ENCODE results near the gene CCNF. TPM values are rescaled to one million over a fixed set of nuclear protein-coding genes. Genes with fewer than 3 reads are reported as not detected.

CCNF gene
- total and polyA plus RNA-seq, 2 of the 4 experiments (the other 2 are of a cell fraction): 8.2 to 20.1 TPM

DNA sequence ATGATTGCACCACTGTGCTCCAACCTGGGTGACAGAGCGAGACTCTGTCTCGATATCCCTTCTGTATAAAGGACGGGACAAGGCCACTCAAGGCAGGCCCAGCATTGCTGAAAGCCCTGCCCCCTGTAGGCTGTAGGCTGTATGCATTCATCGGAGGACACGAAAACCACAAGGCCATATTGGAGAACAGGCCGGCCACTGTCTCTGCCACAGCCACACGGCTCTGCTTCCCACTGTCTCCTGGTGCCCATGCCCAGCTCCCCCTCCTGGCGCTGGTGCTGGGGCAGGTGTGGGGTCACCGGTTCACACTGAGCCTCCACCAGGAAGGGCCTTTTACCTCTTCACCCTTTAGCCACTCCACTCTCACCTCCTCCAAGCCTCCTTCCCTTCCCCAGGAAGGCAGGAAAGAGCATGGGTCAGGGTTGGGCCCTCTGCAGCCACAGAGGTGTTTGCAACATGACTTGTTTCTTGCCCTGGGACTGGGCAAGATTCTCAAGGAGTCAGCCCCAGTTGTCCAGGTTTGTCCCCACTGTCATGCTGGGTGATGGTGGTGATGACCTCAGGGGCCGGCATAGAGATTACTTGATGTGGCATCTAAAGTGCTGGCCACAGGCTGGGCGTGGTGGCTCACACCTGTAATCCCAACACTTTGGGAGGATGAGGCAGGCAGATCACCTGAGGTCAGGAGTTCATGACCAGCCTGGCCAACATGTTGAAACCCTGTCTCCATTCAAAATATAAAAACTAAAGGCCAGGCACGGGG, 36.6 kb downstream of the CCNF start:
- H3K4me2 ChIP-seq (ENCODE audit: low read depth, low read length): no peak overlapping the region
- no peak overlapping the region for H3K14ac ChIP-seq (replicated peaks; ENCODE audit: low read depth, low read length)
- no peak overlapping the region for H3K9ac ChIP-seq (ENCODE audit: low read depth, low read length)
- no peaks in the 10 kb centered on the region for H3K9me3 ChIP-seq (ENCODE audit: control insufficient read depth, insufficient read depth, low read length)
- H3K36me3 ChIP-seq (ENCODE audit: control insufficient read depth, insufficient read depth, low read length): no peaks in the 10 kb centered on the region
- peaks cover 13% of the 10 kb centered on the region for H3K4me1 ChIP-seq (ENCODE audit: control insufficient read depth, insufficient read depth, low read length)
- ChIA-PET POLR2A (ENCODE audit: unreplicated experiment) (no interaction called here), CTCF (no interaction called here)
- H4K5ac ChIP-seq (ENCODE audit: low read depth, low read length): no peak overlapping the region
- H3K79me1 ChIP-seq (ENCODE audit: low read depth in 1 of 2, low read length in 2 of 2): peaks cover 0 to 20% of the 10 kb centered on the region in 2 experiments; a peak in 1 of 4 replicates
- peak overlapping the region; percentile 9 for H2AK9ac ChIP-seq (replicated peaks; ENCODE audit: low read depth, low read length, poor library complexity)
- in situ Hi-C loops (cut with MboI; ENCODE audit: low sequenced_read_pairs): no loop called here
- no peaks in the 10 kb centered on the region for H3K27me3 ChIP-seq (ENCODE audit: control insufficient read depth, insufficient read depth, low read length)
- H3K27ac ChIP-seq (ENCODE audit: insufficient read depth, low read length): no peak overlapping the region
- H3K56ac ChIP-seq (ENCODE audit: extremely low read depth, insufficient read depth, low read length): no peak overlapping the region
- no peak overlapping the region for H2AFZ ChIP-seq (replicated peaks; ENCODE audit: low read length, poor library complexity)
- dilution Hi-C loops (cut with HindIII; ENCODE audit: low sequenced_read_pairs, unreplicated experiment): no loop called here
- intact Hi-C loops (cut with micrococcal nuclease): no loop called here
- H3K4me3 ChIP-seq (ENCODE audit: insufficient read depth, low read depth, low read length): no peak overlapping the region
- H2BK15ac ChIP-seq (ENCODE audit: low read depth, low read length): no peak overlapping the region
- no peak for DNase-seq
- H2AK5ac ChIP-seq (ENCODE audit: low read depth, low read length): no peak overlapping the region
- no peak overlapping the region for H3K18ac ChIP-seq (ENCODE audit: low read depth, low read length)
- H2BK20ac ChIP-seq (ENCODE audit: low read depth, low read length): no peak overlapping the region
- no peak for TF ChIP-seq MAFK (IDR thresholded peaks at IDR 0.05; ENCODE audit: low read depth, low read length)
- TF ChIP-seq CTCF (conservative IDR thresholded peaks at IDR 0.05; ENCODE audit: low read depth, low read length): peak; percentile 23; the same call in 1 of the 2 replicates
- TF ChIP-seq, protein P1, sequence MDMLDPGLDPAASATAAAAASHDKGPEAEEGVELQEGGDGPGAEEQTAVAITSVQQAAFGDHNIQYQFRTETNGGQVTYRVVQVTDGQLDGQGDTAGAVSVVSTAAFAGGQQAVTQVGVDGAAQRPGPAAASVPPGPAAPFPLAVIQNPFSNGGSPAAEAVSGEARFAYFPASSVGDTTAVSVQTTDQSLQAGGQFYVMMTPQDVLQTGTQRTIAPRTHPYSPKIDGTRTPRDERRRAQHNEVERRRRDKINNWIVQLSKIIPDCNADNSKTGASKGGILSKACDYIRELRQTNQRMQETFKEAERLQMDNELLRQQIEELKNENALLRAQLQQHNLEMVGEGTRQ (IDR thresholded peaks at IDR 0.05; ENCODE audit: low read depth, low read length): no peak
- no peak for TF ChIP-seq NFE2L2 (IDR thresholded peaks at IDR 0.05; ENCODE audit: low read depth, low read length)
- TF ChIP-seq CEBPB (IDR thresholded peaks at IDR 0.05; ENCODE audit: low read depth, low read length): no peak
- peaks cover 8% of the 10 kb centered on the region for H3K9me1 ChIP-seq (ENCODE audit: insufficient read depth, low read length)
- no peak overlapping the region for H4K91ac ChIP-seq (ENCODE audit: insufficient read depth, low read depth, low read length)
- no peaks in the 10 kb centered on the region; the same call in 1 of the 2 replicates for H4K20me1 ChIP-seq (ENCODE audit: insufficient read depth, low read length)
- no peak overlapping the region for H3K4ac ChIP-seq (ENCODE audit: low read depth, low read length)
- no peak overlapping the region for H2BK5ac ChIP-seq (ENCODE audit: low read depth, low read length, poor library complexity, severe bottlenecking)
- 87% methylated on average over 3 of the region's 12 CpGs; no CpG with 5 or more reads in 1 of the 2 experiments for WGBS, 2 experiments (ENCODE audit: extremely low coverage in 2 of 2, insufficient read length in 1 of 2)
- BruUV-seq (replicated peaks): no TSS peak
- no peak overlapping the region for H3K23ac ChIP-seq (ENCODE audit: low read depth, low read length)
- no peak overlapping the region for H4K8ac ChIP-seq (ENCODE audit: low read depth in 2 of 2, low read length in 2 of 2)
- H2BK120ac ChIP-seq (ENCODE audit: low read depth, low read length): no peak overlapping the region
- no peak for ATAC-seq (ENCODE audit: low read depth)

Measured in IMR-90 (cell line).